Transverse colon (tissue), 4 donors: ENCODE data around the gene NPLOC4.

Source experiments
- EP300 ChIP-seq: sonication (generic); formaldehyde crosslinking; IDR thresholded peaks from one replicate; pipeline ENCODE4 v1.6.1; 2017; ENCODE audit warnings: antibody characterized with exemption, low read depth
- POLR2AphosphoS5 ChIP-seq, 3 donors: sonication (generic); formaldehyde crosslinking; IDR thresholded peaks; one replicate each; pipeline ENCODE4 v1.6.1; 2016; ENCODE audit warnings: antibody characterized with exemption in 3 of 3
- TF ChIP-seq, protein P1 (sequence below), 5 experiments: fragments of 200-600 bp in 3 of 5; fragments of 450-650 bp in 2 of 5; sonication (generic) in 3 of 5; IDR thresholded peaks; 1 replicate in 2 of 5; 2 replicates in 3 of 5; pipeline ENCODE4 v1.5.1; 2016 to 2017; ENCODE audit warnings: antibody characterized with exemption in 5 of 5, inconsistent platforms in 3 of 5, mild to moderate bottlenecking in 2 of 5, moderate library complexity in 1 of 5

DNA sequence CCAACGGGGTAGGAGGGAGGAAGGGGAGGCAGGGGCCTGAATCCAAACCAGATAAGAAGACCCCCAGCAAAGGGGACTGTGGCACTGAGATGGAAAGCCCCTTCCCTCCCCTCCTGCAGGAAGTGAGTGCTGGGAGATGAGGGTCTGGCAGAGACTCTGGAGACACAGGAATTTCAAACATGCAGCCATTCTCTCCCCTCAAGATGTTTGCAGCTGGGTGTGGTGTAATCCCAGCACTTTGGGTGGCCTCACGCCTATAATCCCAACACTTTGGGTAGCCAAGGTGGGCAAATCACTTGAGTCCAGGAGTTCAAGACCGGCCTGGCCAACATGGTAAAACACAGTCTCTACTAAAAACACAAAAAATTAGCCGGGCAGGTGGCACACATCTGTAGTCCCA lies 50.8 kb downstream of the NPLOC4 start:
- no peak for TF ChIP-seq EP300
- no peak for TF ChIP-seq POLR2AphosphoS5 (IDR thresholded peaks at IDR 0.05)
- TF ChIP-seq, protein P1, sequence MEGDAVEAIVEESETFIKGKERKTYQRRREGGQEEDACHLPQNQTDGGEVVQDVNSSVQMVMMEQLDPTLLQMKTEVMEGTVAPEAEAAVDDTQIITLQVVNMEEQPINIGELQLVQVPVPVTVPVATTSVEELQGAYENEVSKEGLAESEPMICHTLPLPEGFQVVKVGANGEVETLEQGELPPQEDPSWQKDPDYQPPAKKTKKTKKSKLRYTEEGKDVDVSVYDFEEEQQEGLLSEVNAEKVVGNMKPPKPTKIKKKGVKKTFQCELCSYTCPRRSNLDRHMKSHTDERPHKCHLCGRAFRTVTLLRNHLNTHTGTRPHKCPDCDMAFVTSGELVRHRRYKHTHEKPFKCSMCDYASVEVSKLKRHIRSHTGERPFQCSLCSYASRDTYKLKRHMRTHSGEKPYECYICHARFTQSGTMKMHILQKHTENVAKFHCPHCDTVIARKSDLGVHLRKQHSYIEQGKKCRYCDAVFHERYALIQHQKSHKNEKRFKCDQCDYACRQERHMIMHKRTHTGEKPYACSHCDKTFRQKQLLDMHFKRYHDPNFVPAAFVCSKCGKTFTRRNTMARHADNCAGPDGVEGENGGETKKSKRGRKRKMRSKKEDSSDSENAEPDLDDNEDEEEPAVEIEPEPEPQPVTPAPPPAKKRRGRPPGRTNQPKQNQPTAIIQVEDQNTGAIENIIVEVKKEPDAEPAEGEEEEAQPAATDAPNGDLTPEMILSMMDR (IDR thresholded peaks at IDR 0.05): no peak
